T-helper 9 cell (primary cell): ENCODE results near the gene BCAS1.
"Not testable (repeated sequence)": the region's sequence is repeated elsewhere in the genome, so short reads cannot be mapped to it uniquely, and the experiment has no call there.

Experiments used
- DNase-seq: peaks from one replicate; pipeline ENCODE4 v3.0.0-alpha.2; 2020

Gene BCAS1

GRCh38 chr20:54013471-54013870 lies 56.9 kb downstream of the BCAS1 start:
- DNase-seq, result no peak

GRCh38 chr20:54011346-54011745 lies 59.0 kb downstream of the BCAS1 start:
- no peak for DNase-seq

DNA sequence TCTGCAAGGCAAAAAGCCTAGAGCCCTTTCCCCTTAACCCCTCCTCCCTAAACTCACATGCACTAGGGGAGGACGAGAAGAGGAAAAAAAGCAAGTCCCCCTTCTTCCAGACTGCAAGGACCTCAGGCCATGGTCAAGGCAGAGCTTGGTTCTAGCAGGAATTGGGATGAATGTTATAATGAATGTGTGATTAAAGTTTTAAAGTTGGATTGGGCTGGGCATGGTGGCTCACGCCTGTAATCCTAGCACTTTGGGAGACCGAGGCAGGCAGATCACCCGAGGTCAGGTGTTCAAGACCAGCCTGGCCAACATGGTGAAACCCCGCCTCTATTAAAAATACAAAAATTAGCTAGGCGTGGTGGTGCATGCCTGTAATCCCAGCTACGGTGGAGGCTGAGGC lies 64.2 kb downstream of the BCAS1 start:
- not testable (repeated sequence) for DNase-seq

DNA sequence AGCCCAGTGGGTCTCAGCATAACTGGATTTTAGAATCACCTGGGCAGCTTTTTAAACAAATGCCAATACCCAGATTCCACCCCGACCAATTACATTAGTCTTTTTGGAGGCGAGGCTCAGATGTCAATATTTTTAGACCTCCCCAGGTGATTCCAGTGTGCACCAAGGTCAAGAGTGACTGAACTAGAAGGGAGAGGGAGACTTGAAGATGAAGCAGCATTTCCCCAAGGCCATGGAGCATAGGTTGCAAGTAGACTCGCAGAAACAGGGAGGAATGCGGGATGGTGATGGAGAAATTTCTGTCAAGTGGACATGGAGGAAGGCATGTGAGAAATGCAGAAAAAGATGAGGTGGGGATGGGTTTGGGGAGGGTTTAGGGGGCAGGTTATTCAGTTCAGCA lies 64.9 kb downstream of the BCAS1 start:
- no peak for DNase-seq

DNA sequence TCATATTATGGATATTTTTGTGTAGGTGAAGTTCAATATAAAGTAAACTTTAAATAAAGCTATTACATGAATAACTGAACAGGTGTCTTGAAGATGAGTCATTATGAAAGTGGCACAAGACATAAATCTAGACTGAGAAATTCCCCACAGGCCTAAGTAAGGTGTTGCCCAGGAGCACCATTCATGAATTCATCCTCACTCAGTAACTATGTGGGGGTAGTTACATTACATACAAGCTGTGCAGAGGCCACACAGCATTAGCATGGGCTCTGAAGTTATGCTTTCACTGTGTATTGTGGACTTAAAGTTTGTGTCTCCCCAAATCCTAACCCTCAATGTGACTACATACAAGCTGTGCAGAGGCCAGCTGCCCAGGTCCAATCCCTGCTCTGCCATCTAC lies 65.9 kb downstream of the BCAS1 start:
- no peak for DNase-seq

DNA sequence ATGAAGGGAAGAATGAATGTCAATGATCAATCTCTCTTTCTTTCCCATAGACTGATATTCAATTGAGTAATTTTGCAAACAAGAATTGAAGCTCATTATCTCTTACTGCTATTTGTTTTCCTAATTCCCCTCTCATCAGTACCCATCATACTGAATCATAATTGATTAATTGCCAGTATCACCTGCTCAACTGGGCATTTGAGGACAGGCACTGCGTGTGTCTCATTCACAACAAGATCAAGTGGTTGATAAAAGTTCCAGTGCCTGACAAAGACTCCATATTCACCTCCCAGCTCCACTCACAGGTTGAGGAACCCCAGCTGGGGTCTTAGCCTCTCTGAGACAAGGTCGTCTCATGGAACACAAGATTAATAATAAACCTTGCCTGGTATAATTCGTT lies 67.7 kb downstream of the BCAS1 start:
- no peak for DNase-seq

DNA sequence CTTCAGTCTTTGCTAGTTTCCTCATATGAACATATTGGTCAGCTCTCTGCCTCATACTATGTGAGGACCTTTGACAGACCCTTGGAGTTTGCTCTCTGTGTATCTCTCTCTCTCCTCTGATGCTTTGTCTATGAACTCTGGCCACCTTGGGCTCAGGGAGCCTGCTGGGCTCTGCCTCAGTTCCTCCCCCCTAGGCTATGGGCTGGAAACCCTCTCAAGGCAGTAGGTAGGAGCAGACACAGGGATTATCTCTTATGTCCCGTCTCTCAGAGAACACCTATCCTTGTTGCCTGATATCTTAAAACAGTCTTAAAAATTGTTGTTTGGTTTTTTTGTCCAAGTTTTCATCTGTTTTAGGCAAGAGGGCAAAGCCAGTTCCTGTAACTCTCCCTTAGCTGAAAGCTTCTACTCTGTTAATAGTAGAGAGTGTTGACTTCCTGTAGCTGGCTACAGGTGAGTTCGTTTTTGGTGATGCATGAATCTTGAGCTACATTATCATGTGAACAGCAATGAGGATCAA lies 68.3 kb downstream of the BCAS1 start:
- no peak for DNase-seq

- DNase-seq, result no peak
Observed at GRCh38 chr20:54000914-54001313, 69.5 kb downstream of the BCAS1 start.

- DNase-seq, result no peak
Observed at GRCh38 chr20:54000262-54000661, 70.1 kb downstream of the BCAS1 start.

DNA sequence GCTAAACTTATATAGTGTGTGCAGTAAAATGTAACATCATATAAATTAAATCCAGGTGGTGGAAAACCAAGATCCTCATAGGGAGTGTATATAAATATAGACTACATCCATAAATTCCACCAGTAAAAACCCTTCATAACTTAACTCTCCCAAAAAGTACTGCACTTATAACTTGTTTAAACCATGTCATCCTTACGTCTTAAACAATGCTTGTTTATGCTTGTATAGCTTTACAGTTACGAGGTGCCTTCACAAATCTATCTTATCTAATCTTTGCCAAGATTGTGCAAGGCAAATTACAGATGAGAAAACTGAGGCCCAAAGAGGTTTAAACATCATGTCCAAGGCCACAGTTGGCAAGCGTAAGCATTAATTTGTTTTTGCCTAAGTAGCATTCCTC lies 71.3 kb downstream of the BCAS1 start:
- no peak for DNase-seq

GRCh38 chr20:53996584-53997486 lies 73.6 kb downstream of the BCAS1 start:
- DNase-seq, result no peak

DNA sequence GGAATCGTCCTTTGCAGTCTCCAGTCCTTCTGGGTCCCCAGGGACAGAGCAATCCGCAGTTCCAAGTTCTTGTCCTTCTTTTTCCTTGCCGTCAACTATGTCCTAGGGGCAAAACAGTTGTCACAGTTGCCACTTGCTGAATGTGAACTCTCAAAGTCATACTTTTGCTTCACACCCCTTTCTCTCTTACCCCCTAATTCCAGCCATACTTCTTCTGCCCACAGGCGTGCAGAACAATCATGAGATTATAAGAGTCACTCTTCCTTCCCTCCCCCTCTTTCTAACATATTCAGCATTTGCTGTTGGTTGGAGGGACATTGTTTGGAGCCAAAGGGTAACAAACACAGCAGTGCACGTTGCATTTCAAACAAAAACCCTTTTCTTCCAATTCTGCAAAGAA lies 74.4 kb downstream of the BCAS1 start:
- no peak for DNase-seq

DNA sequence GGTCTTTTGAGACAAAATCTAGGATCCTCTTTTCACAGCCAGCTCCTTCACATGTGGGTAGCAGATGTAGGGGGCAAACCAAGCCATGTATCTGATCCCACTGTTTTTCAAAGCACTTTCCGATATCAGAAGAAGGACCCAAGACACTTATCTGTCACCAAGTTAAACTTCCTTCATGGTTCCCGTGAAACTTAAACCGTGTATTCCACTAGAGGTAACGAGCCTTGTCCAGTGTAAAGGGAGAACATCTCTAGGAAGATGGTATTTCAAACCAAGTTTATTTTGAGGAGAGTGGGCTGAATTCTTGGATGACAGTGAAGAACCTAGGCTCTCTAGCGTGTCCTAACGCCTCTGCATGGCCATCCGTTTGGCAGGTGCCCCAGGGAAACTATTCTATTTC lies 76.3 kb downstream of the BCAS1 start:
- DNase-seq, result no peak

DNA sequence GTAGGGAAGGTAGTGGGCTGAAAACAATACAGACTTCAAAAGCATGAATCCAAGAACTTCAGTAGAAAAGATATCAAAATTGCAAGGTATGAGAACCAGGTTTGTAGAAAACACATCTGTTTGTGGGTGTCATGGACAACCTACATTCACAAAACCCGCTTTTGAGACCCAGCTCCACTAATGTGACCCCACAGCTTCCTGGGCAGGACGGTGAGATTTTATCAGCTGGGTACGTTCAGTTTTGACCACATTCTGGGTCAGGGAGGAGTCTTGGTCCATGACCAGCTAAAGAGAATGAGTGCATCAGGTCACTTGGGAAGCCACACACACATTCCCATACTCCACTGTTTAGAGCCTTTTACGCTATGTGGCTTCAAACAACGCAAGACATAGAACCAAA lies 77.1 kb downstream of the BCAS1 start:
- DNase-seq, result no peak

DNA sequence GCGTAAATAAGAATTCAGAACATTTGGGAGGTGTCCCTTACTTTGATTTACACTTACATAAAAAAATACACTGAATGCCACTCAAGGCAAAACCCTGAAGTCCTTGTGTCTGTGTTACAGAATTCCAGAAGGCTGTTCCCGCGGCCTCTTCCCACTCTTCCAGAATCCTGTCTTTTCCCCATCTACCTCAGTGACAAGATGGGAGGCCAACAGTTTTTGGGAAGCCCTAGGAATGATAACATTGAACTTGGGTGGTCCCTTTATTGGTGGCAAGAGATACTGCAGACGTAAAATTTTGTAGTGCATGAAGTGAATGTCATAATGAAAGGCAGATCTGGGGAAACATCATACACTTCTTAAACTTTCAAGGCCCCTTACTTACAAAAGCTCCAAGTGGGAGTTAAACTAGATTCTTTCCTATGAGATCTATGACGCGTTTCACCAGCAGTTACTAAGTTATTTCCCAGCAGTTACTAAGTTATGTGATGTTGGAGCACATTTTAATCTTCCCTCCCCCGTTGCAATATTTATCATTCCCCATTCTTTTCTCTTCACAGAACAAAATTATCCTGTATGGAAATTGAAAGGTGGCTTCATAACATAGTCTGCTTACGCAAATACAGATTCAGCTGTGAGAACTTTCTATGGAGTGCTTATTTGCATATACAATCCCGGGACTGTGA lies 79.5 kb downstream of the BCAS1 start:
- DNase-seq, result no peak

- DNase-seq, result no peak
Observed at GRCh38 chr20:53990003-53990402, 80.4 kb downstream of the BCAS1 start.

DNA sequence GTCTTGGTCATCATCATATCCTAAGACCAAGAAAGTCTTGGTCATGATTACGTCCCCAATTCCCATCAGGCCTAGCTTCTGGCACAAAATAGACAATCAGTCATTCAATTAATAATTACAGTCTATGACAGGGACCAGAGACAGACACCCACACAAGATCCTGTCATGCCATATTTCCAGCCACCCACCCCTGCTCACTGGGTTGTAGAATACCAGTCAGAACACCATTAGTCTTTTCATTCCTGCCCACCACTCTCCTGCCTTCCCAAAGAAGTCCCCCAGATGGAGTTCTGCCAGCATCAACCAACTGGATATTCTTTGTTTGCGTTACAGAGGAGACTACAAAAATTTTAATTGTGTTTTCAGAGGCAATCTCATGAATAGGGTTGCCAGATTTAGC lies 81.0 kb downstream of the BCAS1 start:
- DNase-seq, result no peak

DNA sequence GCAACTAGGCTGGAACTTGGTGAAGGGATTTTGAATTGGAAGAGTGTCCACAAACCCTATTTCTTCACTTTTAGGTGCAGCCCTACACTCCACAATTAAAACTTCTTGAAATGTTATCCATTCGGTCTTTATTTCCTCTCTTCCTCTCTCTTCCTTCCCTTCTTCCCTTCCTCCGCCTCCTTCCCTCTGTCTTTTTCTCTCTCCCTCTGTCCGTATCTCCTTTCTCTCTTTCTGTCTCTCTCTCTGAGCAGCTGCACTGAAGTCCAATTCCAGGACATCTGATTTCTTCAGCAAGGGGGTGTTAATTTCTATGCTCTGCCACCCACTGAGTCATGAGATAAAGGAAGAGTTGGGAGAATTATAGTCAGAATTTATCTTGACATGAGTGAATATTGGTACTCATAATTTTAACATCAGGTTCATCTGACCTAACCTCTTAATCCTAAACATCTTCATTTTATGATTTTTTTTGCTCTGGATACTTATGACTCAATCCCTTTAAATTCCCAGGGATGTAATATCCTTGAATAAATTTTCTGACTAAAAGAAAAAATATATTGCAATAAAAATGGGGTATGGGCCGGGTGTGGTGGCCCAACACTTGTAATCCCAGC lies 84.2 kb downstream of the BCAS1 start:
- no peak for DNase-seq

DNA sequence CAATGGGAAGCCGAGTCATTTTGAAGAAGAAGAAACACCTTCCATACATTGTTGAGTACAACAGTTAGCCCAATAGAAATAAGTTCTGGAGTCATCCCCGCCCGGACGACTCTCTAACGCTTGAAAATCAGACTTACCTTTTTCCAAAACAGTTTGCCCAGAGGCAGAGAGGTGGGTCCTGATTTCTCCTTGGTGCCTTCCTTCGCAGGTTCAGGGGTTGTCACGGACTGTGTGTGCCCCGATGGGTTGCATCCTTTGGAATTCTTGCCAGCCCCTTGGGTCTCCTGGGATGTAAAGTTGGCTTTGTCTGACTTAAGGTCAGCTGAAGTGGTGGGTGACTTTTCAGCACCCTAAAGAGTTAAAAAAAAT lies 85.3 kb downstream of the BCAS1 start:
- no peak for DNase-seq

- DNase-seq, result no peak
Observed at GRCh38 chr20:53984356-53985149, 85.8 kb downstream of the BCAS1 start.

GRCh38 chr20:53983401-53983800 lies 87.0 kb downstream of the BCAS1 start:
- no peak for DNase-seq

- no peak for DNase-seq
Observed at GRCh38 chr20:53982624-53983023, 87.8 kb downstream of the BCAS1 start.
